IMR-90 (cell line): ENCODE results near the gene CREB3L1. TPM values are rescaled to one million over a fixed set of nuclear protein-coding genes. Genes with fewer than 3 reads are reported as not detected.

Experiments used
- BHLHE40 ChIP-seq: fragments of 150-350 bp; IDR thresholded peaks from 2 replicates; pipeline ENCODE4 v1.6.1; 2016; ENCODE audit warnings: mild to moderate bottlenecking, low read depth, low read length
- CTCF ChIP-seq: conservative IDR thresholded peaks from 2 replicates; pipeline ENCODE4 v1.5.1; 2012; ENCODE audit warnings: mild to moderate bottlenecking, low read depth, low read length, improper control_type of control experiment
- RAD21 ChIP-seq: IDR thresholded peaks from 2 replicates; pipeline ENCODE4 v1.6.1; 2012; ENCODE audit warnings: low read length, improper control_type of control experiment
- polyA plus RNA-seq, 3 experiments: library from polyadenylated mRNA; depleted of rRNA; stranded (reverse); fragments of >200 nt; gene quantifications; 2 replicates each; pipeline ENCODE4 v1.2.3, GENCODE V29; 2012; ENCODE audit warnings: low replicate concordance in 1 of 3
- total RNA-seq: library from RNA; depleted of rRNA; stranded (reverse); fragments of >200 nt; gene quantifications from 2 replicates; pipeline ENCODE4 v1.2.3, GENCODE V29; 2012

CREB3L1 gene
- total and polyA plus RNA-seq, 2 of the 4 experiments (the other 2 are of a cell fraction): 8.1 to 82.3 TPM

- TF ChIP-seq CTCF (no peak), RAD21 (no peak), BHLHE40 (no peak)
Observed at GRCh38 chr11:46271875-46272815, 5.3 kb upstream of the CREB3L1 start (continued).
